HG02885 (cell line): ENCODE data around the gene SLC26A1.

Experiments used
- ATAC-seq: cut with Tn5 transposase; IDR thresholded peaks from one replicate; pipeline ENCODE4 v1.9.1; 2021; ENCODE audit warnings: mild to moderate bottlenecking; ENCODE audit not compliant: unreplicated experiment, poor library complexity

The SLC26A1 gene

GRCh38 chr4:993111-994029 lies at the start of gene SLC26A1:
Gene SLC26A1, minus strand, starts transcription at chr4:993404. Its CDS starts 1,701 bp downstream, at chr4:991703.
- no peak for ATAC-seq

- ATAC-seq, result no peak
These were observed 49.3 kb upstream of the SLC26A1 start for GRCh38 chr4:1042352-1043055.

- no peak for ATAC-seq
These were observed 48.7 kb upstream of the SLC26A1 start for GRCh38 chr4:1041936-1042330.

DNA sequence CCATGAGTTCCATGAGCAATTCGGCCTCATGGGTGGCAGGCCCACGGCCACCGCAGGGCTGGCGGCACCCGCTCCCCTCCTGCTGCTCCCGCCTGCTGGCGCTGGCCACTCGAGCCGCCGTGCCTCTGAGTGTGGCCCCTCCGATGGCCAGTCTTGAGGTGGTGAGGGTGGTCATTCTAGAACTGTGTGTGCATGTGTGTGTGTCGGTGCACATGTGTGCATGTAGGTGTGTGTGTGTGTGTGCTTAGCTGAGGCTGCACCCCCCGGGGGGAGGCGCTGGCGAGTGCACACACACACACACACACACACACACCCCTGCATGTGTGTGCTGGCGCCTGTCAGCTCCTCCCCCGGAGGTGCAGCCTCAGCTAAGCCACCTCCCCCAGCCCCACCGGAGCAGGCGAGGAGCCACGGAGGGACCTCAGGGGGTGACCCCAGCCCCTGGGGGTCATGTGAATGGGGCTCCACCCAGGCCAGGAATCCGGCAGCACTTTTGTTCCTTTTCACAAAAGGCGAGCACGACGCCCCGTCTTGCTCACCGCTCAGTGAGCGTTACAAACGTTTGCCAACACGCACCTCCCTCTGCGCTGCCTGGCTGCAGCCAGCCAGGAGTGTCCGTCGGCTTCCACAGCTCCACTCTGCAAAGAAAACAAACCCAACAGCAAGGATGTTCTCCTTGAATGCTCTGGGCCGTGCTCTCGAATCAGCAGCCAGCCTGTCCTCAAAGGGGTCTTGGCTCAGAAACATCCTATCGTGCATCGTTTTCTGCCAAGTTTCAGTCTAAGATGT lies 48.1 kb upstream of the SLC26A1 start:
- no peak for ATAC-seq

DNA sequence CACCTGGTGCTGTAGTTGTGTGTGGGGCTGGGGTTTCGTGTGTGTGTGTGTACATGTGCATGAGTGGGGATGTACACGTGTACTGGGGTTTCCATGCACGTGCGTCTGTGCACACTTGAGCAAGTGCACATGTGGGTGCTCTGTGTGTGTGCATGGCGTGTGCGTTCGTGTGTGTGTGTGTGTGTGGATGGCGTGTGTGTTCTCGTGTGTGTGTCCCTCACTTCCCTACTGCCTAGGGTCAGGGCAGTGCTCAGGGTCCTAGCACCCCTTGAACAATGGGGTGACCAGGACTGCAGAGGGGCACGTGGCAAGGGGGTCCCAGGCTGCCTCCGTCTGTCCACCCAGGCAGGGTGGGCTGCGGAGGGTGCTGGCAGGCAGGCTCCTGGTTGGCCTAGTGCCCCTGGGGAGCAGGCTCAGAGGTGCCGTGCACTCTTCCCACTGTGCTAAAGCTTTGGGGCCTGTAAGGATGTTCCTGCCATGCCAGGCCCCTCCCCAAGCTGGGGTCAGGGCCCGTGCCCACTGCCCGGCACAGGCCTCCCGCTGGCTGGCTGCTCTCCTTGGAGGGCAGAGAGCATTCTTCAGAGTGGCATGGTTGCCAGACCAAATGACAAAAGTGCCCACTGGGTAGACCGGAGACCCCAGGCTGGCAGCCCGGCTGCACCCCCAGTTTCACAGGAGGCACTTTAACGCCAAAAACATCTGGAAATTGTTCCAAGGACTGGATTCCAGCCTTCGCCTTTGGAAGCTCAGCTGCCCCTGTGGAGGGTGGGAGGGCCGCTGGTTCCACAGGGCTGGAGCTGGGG lies 47.3 kb upstream of the SLC26A1 start:
- no peak for ATAC-seq

GRCh38 chr4:1039493-1040343 lies 46.5 kb upstream of the SLC26A1 start:
- ATAC-seq, result no peak

DNA sequence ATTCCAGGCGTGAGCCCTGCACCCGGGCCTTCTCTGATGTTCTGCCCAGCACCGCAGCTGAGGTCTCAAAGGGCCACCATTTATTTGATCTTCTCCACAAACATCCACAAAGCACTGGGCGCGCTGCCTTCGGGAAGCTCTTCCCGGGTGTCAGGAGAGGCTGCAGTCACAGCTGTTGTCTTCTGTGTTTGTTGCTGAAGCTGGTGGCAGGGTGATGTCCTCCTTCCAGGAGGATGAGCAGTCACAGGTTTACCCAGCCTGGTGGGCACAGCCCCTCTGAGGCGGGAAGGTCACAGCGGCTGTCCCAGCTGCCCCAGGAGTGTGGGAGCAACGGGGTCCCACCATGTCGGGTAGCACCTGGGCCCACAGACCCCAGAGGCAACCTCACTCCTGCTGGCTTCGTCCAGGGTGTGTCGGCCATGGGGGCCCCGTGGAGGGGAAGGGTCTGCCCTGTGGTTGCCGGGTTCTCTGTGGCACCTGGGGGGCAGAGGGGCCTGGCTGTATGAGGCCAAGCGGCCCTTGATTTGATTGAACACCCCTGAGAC lies 45.8 kb upstream of the SLC26A1 start:
- ATAC-seq, result no peak

DNA sequence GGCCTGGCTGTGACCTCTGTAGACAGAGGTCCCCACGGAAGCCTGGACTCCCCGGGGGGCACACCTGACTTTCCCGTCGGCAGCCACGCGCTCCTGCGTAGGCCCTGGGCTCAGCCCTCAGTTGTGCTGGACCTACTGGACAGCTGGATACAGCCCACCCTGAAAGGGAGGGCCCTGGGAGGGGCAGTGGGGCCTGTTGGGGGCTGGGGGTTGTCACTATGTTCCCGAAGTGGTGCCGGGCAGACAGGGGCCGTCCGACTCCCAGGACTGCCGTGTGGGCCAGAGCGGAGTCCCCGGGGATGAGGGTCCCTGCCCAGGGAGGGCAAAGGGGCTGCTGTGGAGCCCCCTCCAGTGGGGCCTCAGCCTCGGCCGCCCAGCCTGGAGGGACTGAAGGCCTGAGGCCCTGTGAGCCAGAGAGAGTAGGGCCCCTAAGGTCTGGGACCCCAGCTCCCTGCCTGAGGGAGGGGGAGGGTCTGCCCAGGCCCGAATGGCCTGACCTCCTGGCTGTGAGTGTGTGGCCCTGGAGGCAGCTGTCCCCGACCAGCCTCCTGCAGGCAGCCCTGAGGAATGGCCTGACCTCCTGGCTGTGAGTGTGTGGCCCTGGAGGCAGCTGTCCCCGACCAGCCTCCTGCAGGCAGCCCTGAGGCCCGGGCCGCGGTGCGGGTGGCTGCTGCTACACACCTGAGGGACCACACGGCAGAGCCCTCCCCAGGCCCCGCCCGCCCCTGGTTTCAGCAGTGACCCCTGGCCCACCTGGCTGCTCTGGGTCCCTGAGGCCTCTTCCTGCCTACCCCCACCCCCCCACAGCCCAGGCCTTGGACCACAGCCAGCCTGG lies 44.0 kb upstream of the SLC26A1 start:
- ATAC-seq, result no peak

DNA sequence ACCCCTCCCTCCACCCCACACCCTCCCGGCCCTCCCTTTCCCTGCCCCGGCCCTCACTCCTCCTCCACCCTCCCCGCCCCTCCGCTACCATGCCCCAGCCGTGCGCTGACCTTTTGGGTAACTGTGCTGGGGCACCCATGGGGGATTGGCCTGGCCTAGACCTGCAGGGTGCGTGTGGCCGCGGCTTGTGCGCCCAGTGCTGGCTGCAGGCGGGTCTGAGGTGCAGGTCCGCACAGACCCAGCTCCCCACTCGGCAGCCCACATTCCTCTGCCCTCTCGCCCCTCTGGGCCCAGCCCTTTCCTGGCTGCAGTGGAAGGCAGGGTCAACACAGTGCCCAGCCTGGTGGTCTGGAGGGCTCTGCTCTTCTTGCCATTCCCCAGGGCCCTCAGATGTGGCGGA lies 42.9 kb upstream of the SLC26A1 start:
- ATAC-seq, result no peak

- ATAC-seq, result no peak
These were observed 42.3 kb upstream of the SLC26A1 start for GRCh38 chr4:1035510-1035909.

- no peak for ATAC-seq
These were observed 40.8 kb upstream of the SLC26A1 start for GRCh38 chr4:1033840-1034551.

DNA sequence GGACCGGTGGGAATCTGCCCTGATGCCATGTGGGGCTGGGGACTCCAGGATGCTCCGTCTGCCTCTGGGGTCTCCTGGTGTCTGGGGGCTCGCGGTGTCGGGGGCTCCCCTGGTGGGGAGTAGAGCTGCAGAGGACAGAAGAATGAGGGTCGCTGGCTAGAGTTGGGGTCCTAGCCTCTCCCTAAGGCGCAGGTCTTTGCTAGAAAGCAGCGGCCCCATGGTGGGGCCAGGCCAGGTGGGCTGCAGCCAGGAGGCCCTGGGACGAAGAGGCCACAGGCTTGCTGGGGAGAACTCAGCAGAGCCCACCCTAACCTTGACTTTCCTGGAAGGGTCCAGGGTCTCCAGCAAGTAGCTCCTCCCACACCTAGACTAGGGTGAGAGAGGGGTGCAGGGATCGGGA lies 39.7 kb upstream of the SLC26A1 start:
- no peak for ATAC-seq

- no peak for ATAC-seq
These were observed 39.0 kb upstream of the SLC26A1 start for GRCh38 chr4:1031956-1032795.

GRCh38 chr4:1031346-1031745 lies 38.1 kb upstream of the SLC26A1 start:
- no peak for ATAC-seq

DNA sequence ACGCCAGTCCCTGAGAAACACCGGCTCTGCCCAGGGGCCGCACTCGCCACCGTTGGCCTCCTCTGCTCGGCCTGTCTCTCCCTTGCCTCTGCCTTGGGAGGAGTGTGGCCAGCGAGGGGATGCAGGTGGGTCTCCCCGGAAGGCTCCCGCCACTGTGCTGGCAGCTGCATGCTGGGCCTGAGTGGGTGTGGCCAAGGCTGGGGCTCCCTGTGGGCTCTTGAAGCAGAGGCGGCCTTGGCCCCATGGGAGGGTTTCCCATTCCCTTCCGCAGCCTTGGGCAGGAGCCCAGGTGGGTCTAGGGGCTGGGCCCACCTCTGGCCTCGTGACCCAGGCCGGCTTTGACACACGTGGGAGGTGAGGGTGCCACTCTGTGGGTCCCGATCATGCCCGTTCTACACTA lies 37.4 kb upstream of the SLC26A1 start:
- ATAC-seq, result no peak

DNA sequence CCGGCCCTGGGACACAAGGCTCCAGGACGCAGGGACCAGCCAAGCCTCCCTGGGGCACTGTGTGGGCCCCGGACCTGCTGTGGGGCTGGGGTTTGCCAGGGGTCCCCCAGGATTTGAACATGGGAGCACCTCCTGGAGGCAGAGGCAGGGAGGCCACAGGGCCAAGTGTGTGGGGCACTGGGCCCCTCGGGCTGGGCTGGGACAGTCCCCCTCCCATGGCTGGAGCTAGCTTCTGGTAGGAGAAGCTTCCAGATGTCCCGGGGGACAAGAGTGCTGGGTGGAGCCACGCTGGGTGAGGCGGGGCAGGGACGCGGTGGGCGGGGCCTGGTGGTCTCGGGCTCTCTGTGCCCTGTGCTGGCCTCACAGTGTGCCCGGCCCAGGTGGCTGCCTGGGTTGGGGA lies 36.8 kb upstream of the SLC26A1 start:
- ATAC-seq, result no peak
